Measurements from ENCODE around the gene MIOX. TPM values are rescaled to one million over a fixed set of nuclear protein-coding genes. Genes with fewer than 3 reads are reported as not detected.

The MIOX gene
- total and polyA plus RNA-seq, 9 of the 15 experiments (the other 6 are each of a cell fraction or from before 2014, with no cell fraction given): 0.08 TPM; not detected in 8

- TF ChIP-seq RREB1 (CRISPR knock-in tag; IDR thresholded peaks at IDR 0.05) (no peak), CHD7 (IDR thresholded peaks at IDR 0.05; ENCODE audit: low read depth, low read length) (no peak), E2F3 (CRISPR knock-in tag; IDR thresholded peaks at IDR 0.05) (peak; percentile 87), ZNF75A (CRISPR knock-in tag; IDR thresholded peaks at IDR 0.05) (no peak), SNAPC5 (CRISPR knock-in tag; IDR thresholded peaks at IDR 0.05) (no peak), SIN3B (IDR thresholded peaks at IDR 0.05; ENCODE audit: low read depth) (peak; percentile 31; the same call in 1 of the 2 replicates), JUND (IDR thresholded peaks at IDR 0.05; ENCODE audit: borderline replicate concordance, low read depth, low read length) (no peak), JUND (tag; IDR thresholded peaks at IDR 0.05; ENCODE audit: borderline replicate concordance, low read depth, low read length) (no peak)
These were observed 38.6 kb downstream of the MIOX start, which contains the start of gene SCO2 (continued) for GRCh38 chr22:50525104-50525857.
